ENCODE measurements around the gene TXNRD2.

The TXNRD2 gene

DNA sequence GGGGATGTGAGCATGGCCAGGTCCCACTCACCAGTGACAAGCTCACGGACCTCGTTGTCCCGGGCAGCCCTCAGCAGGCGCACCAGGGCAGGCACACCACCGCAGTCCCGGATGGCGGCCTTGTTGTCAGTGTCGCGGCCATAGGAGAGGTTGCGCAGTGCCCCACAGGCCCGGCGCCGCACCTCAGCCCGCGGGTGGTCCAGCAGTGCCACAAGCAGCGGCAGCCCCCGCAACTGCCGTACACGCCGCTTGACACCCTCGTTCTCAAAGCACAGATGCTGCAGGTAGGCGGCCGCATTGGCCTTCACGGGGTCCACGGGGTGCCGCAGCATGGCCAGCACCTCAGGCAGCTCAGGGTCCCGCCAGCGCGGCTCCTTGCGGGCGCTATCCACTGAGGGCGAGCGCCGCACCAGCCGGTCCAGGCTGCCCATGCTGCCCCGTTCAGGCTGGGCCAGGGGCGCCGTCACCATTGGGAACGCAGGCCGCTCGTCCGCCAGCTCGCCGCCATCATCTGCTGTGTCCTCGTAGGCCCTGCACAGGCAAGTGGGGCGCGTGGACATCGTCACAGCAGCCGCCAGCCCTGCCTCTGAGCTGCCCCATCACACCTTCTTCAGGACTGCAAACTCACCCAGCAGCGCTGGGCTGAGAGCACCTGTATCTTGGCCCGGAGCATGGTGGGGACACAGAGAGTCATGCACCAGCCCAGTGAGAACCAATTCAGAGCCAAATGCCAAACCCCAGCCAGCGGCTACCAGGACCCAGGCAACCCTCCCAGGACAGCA lies 38.3 kb upstream of the TXNRD2 start:
- no peak for DNase-seq

GRCh38 chr22:19978748-19979147 lies 37.1 kb upstream of the TXNRD2 start:
- DNase-seq, result no peak

DNA sequence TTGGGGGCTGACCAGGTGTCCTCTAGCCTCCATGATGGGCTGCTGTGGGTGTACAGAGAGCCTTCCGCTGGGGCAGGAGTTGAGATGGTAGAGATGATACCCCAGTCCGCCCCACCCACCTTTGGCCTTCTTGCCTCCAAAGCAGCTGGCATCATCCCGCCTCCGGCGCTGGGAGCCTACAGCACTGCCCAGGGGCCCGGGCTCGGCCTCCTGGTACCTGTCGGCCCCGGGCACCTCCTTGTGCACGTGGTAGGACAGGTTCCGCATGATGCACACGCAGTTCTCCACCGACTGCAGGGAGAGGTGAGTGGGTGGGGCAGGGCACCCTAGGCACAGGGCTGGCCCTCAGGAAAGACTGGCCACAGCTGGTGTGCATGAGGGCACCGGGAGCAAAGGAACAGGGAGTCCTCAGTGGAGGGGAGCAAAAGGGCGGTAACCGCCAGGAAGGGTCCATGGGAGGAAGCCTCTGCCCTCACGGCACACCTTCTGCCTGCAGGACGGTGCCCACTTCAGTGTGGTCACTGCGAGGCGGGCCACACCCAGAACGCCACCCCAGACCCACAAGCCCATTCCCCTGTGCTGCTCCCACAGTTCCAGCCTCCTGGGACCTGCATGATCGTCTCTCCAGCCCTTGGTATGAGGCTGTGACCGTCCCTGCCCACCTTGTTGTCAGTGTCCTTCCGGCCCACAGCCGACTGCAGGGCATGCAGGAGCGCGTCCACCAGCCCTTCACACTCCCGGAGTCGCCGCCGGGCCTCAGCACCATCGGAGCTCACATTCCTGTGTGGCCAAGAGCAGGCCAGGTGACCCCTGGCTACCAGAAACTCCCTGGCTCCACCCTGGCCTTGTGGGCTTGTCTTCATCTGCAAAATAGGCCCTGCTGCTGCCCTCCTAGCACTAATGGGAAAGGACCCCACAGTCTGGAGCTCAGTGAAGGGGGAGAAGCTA lies 36.0 kb upstream of the TXNRD2 start:
- DNase-seq, result no peak

DNA sequence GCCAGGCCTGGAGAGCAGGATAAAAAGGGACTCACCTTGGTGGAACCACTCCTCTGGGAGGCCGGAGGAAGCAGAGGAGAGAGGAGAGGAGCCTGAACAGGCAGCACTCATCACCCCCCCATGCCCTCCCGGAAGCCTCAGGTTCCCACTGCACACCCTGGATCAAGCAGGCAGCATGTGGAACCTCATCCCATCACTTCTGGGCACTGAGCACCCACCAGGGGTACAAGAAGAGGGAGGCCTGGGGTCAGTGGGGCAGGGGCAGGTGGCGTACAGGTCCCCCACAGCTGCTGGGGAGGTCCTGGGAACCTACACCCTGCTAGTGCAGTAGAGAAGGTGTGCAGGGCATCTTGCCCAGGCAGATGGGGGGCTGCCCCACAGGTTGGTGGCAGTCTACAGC lies 35.1 kb upstream of the TXNRD2 start:
- no peak for DNase-seq

DNA sequence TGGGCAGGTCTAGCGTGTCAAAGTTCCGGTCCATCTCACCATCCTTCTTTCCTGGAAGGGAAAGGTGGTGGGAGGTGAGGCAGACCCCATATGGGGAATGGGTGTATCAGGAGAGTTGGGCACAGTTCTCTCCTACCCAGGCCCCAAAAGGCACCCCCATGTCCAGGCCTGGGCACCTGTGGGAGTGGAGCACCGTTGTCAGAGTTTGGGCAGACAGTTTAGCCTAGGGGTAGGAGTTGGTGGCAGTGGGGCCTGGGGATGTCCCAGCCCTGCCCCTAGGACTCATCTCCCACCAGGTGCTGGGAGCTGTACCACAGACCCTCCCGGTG lies 34.1 kb upstream of the TXNRD2 start:
- no peak for DNase-seq

DNA sequence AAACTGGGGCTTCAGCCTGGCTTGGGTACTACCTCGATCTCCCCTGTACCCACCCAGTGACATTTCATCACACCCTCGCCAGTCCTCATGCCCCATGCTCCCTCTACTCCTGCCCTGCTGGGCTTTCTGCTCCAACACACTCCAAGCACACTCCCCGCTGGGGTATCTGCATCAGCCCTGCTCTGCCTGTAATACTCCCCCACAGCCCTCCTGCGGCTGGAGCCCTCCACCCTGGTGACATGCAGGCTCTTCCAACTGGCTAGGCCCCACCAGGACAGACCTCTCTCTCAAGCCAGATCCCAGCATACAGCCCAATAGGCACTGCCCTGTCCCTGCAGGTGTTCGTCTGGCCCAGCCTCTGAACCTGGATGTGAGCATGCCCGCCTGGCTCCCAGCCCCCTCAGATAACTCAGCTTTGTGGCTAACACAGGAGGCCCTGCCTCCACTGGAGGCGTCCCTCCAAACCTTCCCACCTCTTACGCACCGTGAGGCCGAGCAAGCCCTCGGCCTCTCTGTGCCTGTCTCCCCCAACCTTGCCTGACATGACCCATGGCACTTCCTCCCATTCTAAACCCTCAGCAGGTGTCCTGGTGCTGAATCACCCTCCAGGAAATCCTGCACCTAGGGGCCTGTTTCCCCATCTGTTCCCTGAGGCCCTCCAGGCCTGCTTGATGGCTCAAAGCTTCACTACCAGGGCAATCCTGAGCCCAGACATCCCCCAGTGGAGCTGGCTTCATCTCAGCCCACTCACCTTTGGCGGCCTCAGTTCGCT lies 33.5 kb upstream of the TXNRD2 start:
- DNase-seq, result peak; percentile 94

DNA sequence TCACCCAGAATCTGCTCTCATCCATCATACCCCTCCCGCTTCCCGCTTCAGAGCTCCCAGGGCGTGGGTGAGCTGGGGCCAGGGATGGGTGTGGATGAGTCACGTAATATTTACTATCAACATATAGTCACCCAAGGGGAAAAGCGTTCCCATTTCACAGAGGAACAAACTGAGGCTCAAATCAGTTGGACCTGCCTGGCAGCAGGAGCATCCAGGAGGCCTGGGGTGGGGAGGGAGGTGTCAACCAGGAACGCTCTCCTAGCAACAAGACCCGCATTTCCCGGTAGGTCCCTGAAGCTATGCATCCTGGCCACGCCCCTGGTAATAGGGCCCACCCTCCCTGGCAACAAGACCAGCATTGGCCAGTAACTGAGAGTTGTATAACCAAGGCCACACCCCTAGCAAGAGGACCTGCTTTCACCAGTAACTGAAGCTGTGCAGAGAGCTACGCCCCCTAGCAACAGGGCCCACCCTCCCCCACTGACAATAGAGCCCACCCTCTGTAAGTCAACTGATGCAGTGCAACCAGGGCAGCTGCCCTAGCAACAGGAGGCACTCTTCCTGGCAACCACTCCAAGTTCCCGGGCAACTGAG lies 32.7 kb upstream of the TXNRD2 start:
- DNase-seq, result peak; percentile 99

DNA sequence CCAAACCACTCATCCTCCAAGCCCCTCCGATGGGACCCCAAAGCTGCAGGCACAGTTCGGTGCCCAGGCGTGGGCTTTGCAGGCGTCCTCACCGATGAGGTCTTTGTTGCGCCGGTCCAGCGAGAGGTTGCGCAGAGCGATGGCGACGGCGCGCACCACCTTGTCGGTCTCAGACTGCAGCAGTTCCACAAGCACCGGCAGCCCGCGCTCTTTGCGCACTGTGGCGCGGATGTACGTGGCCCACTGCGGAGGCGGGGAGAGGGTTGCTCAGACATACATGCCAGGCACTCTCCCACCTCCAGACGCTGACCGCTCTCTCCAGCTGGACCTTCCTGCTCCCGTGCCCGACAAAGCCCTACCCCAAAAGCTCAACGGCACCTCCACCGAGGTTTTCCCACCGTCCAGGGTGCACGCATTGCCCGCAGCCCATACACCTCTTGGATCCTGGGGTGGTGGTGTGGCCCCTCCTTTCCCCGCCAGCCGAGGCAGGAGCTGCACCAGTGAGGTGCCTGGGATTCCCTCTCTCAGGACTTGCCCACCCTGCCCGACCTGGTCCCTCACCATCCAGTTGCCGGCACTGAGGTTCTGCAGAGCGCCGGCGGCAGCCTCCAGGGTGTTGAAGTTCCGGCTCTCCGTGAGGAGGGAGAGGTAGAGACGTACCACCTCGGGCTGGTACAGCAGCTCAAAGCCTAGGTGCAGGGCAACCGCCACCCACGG lies 32.1 kb upstream of the TXNRD2 start:
- no peak for DNase-seq

DNA sequence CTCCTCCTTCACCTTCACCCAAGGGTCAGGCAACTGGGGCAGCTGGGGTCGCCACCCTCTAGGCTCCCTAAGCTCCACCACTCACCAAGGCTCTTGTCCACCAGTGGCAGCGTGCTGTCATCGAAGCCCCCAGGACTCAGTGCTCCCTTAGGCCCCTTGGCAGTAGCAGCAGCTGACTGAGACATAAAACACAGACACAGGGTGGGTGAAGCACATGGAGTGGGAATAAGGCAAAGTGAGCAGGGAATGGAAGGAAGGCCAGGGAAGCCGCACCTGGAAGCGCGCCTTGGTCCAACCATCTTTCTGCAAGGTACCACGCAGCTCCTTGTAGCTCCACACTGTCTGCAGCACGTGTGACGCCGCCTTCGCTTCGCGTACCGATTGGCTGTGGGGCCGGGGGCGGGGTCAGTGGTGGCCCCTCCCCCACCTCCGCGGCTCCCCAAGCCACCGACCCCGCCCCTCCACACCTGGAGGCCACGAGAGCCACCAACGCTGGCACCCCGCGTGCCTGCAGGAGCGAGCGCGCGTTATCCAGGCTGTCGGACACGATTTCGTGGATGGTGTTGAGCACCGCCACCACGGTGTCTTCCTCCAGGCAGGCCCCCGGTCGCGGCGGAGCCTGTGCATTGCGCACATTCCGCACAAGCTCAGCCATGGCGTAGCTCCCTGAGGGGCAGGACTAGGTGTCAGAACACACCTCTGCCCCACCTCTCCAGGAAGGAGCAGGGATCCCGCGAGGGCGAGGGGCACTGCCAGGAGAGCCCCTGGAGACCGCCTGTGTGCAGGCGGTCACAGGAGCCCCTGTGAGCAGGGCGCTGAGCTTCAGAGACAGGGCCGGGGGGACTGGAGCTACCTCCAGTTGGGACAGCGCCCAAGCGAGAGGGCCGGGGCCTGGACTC lies 31.3 kb upstream of the TXNRD2 start:
- DNase-seq, result no peak

GRCh38 chr22:19972251-19972650 lies 30.6 kb upstream of the TXNRD2 start:
- no peak for DNase-seq

DNA sequence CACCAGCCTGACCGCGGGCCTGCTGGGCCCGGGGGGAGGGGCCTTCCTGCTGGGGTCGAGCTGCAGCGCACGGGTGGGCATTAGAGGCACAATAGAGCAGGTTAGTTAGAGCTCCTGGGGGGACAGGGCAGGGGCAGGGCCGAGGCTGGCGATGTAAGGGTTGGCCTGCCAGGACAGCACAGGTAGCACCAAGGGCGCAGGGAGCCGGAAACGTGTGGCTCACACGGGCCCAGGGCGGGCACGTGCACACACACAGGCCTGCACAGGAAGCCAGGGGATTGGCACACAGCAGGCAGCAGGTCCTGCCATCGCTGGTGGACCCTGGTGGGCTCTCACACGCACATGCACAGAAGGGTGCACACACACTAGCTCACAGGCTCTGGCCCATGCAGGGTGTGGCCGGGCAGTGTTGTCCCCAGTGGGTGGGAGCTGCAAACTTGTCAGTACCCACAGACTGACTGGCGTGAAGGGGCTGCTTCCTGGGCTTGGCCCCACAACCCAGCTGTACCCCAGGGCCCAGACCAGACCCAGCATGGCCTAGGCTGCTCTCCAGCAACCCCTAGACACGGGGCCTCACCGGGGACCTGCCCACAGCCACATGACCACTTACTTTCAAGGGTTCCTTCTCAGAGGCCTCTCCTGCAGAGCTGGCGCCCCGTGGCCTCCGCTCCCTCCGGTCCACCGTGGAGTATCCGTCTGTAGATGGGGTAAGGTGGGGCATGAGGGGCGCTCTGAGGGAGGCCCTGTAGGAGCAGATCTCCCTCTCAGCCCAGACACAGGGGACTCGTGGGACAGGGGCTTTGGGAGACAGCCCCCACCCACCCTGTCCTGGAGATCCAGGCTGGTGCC lies 29.9 kb upstream of the TXNRD2 start:
- no peak for DNase-seq

DNA sequence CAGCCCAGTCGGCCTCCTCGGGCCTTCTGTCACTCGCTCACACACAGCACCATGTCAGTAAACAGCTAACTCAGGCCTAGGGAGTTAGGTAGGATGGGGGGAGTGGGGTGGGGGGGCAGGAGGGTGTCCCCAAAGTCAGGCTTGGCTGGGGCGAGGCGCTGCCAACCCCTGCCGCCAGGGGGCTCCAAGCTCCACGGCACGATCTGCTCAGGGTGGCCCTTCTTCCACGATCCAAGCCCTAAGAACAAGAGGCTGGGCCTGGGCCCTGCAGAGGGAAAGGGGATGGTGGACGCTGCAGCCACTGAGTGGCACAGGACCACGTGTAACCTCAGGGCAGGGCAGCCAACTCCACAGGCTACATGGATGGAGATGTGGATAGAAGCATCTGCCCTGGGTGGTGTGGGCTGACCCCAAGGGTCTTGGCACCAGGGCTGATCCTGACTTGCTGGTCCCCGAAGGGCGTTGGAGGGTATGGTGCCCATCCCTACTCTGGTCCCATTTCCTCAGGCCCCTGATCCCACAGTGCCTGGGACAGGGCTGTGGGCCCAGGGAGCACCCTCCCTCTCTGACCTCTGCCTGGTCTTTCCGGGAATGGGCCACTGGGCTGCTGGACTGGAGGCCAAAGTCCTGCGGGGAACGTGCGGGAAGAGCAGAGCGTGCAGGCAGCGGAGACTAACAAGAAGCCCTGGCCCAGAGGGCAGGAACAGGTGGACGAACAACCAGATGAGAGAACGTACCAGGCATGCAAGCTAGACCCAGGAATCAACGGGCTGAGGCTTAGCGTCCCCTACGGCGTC lies 29.1 kb upstream of the TXNRD2 start:
- peak; percentile 73 for DNase-seq

DNA sequence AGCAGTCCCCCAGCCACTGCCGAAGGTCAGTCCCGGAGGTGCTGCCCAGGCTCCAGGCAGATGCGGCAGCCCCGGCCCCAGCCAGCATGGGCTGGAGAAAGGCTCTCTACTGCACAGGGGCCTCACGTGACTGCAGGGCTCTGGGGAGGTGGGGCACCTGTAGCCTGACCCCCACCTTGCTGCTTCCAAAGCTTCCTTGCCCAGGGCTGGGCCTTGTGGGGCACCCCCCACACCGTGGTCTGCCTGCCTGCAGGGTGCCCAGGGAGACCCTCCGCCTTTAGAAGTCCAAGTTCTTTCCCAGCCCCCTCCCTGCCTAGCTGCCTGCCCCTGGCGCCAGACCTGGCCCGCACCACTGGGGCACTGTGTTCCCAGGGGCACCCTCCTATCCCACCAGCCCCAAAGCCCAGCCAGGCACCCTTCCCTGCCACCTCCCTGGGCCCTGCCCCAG lies 28.4 kb upstream of the TXNRD2 start:
- DNase-seq, result no peak

- no peak for DNase-seq
Observed at GRCh38 chr22:19969141-19969928, 27.7 kb upstream of the TXNRD2 start.

- DNase-seq, result no peak
Observed at GRCh38 chr22:19968450-19968891, 26.9 kb upstream of the TXNRD2 start.

DNA sequence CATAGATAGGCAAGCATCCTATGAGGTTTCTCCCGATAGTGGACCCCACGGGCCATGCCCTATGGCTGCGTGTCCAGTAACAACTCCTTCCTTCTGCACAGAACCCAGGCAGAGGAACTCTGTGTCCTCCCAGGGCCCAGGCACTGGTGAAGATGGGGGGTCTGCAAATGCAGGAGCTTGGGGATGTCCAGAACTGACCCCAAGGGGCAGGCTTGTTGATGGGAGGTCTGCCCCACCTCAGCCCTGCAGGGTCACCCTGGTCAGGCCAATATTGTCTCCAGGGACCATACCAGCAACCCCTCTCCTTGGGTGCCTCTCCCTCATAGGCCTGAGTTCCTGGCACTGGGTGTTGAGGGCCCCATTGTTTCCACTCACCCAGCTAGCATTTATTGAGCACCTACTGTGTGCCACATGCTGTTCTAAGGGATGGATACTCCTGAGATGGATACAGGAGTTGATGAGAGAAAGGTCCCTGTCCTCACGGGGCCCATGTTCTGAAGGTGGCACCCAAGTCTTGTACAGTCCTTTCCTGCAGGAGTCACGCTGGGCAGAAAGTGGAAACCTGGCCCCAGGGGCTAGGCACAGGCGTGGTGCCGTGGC lies 26.3 kb upstream of the TXNRD2 start:
- DNase-seq, result no peak

DNA sequence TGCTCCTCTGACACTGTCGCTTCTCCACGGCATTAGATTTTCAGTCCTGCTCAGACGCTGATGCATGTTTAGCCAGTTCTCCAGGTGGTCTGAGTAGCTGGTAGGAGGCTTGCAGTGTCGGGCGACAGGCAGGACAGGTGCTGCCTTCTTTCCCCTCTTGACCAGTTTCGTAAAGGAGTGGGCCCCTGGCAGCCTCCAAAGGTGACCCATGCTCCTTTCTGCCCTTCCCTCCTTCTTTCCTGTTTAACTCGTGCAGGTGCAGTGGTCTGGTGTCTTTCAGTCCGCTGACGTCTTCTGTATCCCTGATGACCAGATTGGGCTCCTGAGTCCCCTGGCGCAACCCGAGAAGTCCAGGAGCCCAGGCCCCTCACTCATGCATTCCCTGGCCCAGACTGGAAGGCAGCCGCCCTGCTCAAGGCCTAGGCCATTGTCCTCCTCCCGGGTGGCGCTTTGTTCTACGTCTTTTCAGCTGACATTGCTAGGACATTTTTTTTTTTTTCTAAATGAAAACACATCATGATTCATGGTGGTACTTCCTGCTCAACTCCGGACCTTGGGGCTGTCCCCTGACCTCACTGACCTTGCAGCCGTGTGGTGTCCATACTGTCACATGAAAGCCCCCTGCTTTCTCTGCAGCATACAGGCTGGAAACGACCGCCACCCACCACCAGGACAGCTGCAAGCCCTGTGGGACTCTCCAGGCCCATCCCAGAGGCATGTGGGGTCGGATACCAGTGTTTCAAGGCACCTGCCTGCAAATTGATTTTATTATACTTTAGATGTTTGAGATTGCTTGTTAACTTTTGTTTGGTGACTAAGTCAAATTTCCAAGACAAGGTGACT lies 25.5 kb upstream of the TXNRD2 start:
- no peak for DNase-seq

Measured in NCI-H69 (cell line).